ENCODE results near the gene MBOAT1.
"Not testable (repeated sequence)": the region's sequence is repeated elsewhere in the genome, so short reads cannot be mapped to it uniquely, and the experiment has no call there.

The MBOAT1 gene

DNA sequence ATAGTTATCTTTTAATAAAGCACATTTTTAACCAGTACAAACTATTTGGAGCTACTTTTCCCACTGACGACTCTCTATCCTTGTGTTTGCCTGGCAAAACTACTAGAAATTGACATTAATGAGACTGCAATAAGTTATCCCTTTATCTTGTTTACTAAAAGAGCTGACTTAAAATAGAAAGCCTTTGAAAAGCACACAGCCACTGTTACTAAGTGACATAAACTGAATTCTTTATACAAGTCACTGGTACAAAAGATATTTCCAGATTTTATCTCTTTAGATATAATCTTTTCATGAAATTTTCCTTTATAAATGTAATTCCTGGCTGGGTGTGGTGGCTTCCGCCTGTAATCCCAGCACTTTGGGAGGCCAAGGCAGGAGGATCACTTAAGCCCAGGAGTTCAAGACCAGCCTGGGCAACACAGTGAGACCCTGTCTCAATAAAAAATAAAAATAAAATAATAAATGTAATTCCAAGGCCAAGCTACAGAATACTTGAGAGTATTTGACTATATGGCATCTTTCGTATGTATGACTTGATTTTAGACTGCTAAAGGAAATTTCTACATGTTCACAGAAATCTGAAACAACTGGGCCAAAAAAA, 9.5 kb downstream of the MBOAT1 start:
- no peak for DNase-seq (ENCODE audit: low read depth in 2 of 2)

DNA sequence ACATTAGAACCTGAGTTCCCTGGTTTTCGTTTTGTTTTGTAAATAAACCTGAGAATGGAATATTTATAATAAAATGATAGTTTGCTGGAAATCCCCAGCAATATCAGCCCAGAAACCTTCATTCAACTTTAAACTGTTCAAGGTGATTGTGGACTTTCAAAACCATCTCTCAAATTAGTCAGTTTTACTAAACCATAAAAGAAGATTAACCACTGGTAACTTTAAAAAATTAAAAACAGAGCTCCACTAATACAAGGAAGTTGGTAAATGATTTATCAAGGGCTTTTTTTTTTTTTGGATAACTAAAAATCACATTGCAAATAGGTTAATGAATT, 10.0 kb downstream of the MBOAT1 start:
- DNase-seq (ENCODE audit: low read depth in 2 of 2), result no peak

DNA sequence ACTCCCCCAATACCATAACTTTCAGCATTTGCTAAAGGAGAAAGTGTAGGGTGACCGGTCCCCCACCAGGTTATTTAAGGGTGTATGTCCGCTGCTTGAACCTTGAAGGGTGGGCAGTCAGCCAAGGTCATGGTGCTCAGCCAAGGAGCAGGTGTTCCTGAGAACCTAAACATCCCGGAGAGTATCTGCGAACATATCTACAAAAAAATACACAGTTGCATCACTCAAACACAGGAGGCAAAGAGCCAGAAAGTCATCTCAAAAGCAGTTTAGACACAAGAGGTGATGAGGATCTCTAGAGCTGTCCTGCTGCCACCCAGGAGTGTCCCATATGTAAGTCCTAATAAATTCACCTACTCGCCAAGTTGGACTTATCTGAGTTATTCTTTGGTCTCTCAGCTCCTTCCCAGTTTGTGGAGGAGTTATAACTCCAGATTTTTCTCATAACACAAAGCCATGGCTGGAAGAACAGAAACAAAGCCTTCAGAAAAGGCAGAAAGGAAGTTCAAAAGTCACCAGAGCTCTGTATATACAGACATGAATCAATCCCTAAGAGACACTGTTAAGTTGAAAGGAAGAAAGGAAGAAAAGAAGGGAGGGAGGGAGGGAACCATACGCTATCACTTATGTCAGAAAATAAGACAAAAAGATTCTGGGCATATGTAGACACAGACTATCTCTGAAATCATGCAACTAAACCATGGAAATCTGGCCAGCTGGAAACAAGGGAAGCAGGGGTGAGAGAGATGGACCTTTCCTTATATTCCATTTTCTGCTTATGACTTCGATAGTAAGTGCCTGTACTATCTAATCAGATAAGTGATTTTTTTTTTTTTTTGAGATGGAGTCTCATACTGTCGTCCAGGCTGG, 11.3 kb downstream of the MBOAT1 start:
- no peak for DNase-seq (ENCODE audit: low read depth in 2 of 2)

DNA sequence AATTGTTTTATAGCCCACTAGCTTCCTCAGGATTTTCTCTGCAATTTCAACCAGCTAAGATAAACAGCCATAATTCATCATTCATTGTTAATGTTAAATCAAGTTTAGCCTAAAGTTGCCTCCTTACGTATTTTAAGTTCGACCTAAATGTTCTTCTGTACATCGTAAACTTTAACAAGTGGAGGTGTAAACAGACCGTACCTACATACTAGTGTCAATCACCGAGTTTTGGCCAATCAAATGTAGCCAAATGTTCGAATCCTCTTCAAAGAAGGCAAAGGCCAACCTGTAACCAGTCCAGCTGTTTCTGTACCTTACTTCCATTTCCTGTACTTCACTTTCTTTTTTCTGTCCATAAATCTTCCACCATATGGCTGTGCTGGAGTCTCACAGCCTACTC, 13.5 kb downstream of the MBOAT1 start:
- no peak for DNase-seq (ENCODE audit: low read depth in 2 of 2)

DNA sequence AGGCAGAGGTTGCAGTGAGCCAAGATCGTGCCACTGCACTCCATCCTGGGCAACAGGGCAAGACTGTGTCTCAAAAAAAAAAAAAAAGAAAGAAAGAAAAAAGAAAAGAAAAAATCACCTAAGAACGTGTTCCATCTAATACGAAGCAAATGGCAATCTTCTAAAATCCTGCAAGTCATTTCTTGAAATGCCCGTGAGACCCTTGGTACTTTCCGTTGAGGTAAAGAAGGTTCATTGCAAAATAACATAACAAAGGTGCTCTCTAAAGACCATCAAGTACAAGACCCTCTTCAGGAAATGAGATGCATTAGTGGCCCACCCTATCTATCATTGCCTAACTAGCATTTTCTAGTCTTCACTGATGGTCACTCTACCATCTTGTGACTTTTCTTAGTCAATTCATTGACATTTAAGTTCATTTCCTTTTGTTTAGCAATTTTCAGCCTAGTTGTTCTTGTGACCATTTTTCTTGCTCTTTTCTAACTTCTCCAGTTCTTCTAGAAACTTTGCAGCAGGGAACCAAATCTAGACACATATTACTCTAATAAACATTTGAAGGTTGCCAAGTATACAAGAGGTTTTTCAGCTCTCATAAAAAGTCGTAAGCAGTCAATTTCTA, 14.0 kb downstream of the MBOAT1 start:
- no peak for DNase-seq (ENCODE audit: low read depth in 2 of 2)

DNA sequence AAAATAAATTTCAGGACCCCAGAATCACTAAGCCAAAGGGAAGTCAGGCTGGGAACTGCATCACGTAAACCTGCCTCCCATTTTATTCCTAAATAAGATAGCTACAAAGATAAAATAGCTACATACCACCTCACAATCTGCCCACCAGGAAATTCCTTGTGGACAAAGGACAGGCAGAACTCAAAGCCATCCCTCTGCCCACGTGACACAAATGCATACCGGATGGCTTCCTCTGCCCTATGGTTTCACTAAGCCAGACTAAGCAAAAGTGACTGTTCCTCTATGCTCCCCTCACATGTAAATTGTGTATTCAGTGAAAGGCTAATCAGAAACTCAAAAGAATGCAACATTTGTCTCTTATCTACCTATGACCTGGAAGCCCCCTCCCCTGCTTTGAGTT, 15.0 kb downstream of the MBOAT1 start:
- DNase-seq (ENCODE audit: low read depth in 2 of 2), result no peak

DNA sequence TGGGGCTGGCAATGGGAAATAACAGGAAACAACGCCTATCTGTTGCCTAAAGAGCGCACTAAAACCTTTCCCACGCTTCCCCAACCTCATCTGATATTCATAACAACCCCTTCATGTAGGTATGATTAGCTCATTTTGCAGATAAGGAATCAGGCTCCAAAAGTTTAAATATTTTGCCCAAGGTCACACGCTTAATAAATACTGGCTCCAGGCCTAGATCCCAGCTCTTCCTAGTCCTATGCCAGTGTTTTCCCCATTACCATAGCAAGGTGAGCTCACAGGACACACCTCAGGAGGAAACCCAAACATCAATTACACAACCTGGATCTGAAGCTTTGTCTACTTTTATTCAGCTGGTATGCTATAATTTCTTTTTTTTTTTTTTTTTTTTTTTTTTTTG, 19.6 kb downstream of the MBOAT1 start:
- DNase-seq (ENCODE audit: low read depth in 2 of 2), result no peak

DNA sequence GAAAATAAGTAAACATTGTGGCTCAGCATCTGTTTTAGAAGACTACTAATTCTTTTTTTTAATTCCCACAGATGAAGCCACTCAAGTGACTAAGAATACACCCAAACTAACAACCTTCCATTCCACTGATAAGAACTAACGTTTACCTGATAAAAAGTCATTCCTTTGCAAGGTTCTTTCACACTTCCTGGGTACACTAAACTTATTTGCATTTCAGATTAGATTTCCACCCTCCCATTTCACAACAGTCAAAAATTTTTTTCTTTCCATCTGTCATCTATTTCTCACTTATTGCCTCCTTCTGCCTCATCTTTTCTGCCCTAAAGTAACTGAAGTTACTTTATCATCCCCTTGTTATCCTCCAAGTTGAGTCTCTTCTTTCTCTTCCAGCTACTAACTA, 20.3 kb downstream of the MBOAT1 start:
- no peak for DNase-seq (ENCODE audit: low read depth in 2 of 2)

DNA sequence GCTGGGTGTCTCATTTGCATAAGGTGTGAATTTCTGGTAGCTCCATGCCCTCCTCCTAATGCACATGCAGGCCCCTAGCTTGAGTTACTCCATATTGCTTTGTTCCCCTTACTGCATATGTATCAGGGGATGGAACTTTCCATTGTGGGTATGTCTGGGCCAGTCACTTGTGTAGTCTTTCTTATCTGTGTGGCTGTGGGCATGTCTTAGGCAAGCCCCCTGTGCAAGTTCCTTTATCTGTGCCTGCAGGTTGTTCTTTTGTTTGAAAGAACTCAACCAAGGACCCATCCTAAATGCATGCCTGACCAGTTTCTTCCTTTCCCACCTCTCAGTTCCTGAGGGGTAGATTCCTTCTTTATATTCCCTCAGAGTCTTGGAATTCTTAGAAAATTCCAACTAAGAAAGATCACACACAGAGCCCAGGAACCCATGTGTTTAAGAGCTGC, 23.6 kb downstream of the MBOAT1 start:
- no peak for DNase-seq (ENCODE audit: low read depth in 2 of 2)

DNA sequence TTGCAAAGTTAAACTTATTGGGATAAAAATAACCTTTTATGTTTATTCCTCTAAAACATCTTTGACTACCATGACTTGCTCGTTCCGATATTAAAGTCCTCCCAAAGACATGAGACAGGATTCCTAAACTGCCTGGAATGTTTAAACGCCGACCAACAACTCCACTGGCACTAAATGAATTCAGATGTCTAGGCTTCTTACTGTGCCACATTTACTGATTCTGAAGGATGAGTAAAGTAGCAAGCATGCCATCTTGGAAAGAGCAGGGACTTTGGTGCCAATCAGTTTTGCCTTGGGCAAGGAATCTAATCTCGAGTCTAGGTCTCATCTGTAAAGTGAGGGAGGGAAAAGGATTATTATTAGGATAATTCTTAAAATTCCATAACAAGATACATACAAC, 25.3 kb downstream of the MBOAT1 start:
- no peak for DNase-seq (ENCODE audit: low read depth in 2 of 2)

DNA sequence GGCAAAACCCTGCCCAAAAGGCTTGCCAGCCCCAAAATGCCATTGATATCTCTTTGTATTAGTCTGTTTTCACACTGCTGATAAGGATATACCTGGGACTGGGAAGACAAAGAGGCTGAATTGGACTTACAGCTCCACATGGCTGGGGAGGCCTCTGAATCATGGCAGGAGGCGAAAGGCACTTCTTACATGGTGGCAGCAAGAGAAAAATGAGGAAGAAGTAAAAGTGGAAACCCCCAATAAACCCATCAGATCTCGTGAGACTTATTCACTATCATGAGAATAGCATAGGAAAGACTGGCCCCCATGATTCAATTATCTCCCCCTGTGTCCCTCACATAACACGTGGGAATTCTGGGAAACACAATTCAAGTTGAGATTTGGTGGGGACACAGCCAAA, 28.6 kb downstream of the MBOAT1 start:
- DNase-seq (ENCODE audit: low read depth in 2 of 2), result no peak

DNA sequence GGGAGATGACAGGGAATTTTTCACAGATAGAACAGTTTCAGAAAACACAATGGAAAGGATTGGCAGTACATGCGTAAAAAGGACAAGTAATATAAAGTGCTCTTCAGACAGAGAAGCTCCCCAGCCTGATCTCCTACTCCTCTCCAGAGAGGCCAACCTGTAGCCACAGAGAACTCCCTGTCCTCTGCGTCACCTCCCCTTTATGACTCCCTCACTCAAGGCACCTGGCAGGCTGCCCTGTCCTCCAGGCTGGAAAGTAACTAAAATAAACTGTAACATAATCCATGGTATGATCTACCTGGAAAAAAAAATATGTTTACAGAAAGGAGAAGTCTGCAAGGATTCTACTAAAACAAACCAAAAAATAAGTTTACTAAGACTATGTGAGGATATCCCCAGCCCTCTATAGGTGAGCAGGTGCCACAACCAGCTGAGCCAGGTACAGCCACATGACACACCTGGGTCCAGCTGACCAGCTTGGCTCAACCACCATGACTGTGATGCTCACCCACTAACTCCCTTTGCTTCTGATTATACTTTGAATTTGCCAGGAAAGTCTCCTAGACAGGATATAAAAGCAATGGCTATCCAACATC, 29.2 kb downstream of the MBOAT1 start:
- no peak for DNase-seq (ENCODE audit: low read depth in 2 of 2)

DNA sequence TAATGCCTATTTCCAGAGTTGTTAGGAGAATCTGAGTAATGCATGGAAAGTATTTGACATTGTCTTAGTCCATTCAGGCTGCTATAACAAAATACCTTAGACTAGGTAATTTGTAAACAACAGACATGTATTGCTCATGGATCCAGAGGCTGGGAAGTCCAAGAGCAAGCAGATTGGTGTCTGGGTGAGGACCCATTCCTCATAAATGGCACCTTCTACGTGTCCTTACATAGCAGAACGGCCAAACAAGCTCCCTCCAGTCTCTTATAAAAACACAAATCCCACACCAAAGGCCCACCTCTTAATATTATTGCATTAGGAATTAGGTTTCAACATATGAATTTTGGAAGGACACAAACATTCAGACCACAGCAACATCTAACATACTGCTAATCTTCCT, 30.2 kb downstream of the MBOAT1 start:
- no peak for DNase-seq (ENCODE audit: low read depth in 2 of 2)

DNA sequence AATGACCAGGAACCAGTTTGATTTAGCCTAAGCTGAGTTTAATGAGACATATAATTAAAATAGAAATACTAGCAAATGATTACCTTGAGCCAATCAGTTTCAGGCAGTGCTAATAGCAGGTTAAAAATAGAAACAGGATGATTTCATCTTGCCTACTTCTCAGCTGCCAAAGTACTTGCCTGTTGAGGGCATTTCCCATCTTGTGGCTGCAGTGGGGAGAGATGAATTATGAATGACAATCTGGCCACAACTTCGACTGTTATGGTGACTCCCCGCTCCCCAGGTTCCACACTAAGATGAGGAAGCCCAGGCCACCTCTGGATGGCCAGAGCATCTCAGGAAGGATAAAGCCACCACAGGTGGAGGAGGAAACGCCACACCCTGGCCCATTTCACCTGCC, 31.3 kb downstream of the MBOAT1 start:
- no peak for DNase-seq (ENCODE audit: low read depth in 2 of 2)

DNA sequence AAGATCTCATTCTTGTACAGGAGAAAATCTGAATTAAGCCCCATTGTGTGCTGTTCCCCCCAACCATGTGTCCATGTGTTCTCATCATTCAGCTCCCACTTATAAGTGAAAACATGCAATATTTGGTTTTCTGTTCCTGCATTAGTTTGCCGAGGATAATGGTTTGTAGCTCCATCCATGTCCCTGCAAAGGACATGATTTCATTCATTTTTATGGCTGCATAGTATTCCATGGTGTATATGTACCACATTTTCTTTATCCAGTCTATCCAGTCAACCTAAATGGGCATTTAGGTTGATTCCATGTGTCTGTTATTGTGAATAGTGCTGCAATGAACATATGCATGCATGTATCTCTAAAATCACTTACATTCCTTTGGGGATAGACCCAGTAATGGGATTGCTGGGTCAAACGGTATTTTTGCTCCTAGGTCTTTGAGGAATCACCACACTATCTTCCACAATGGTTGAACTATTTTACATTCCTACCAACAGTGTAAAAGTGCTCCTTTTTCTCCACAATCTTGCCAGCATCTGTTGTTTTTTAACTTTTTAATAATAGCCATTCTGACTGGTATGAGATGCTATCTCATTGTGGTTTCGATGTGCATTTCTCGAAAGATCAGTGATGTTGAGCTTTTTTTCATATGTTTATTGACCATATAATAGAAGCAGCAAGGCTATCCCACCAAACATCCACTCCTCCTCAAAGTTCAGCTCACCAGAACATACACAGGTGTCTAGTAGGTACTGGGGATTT, 32.8 kb downstream of the MBOAT1 start:
- DNase-seq (ENCODE audit: low read depth in 2 of 2), result not testable (repeated sequence)

DNA sequence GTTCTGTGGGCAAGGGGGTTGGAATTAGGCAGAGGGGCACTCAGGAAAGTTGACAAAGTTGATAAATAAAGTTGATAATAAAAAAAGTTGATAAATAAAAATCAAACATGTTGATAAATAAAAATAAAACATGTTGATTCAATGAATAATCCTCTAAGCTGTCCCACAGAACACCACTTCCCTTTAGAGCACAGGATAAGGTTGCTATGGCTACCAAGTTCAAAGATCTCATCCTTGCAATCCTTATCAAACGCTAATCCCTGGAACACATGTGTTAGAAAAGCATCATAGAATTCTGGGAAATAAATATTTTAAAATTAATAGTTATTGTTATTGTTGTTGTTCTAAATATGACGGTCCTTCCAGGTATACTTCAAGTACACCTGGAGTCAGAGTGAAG, 33.9 kb downstream of the MBOAT1 start:
- no peak for DNase-seq (ENCODE audit: low read depth in 2 of 2)

DNA sequence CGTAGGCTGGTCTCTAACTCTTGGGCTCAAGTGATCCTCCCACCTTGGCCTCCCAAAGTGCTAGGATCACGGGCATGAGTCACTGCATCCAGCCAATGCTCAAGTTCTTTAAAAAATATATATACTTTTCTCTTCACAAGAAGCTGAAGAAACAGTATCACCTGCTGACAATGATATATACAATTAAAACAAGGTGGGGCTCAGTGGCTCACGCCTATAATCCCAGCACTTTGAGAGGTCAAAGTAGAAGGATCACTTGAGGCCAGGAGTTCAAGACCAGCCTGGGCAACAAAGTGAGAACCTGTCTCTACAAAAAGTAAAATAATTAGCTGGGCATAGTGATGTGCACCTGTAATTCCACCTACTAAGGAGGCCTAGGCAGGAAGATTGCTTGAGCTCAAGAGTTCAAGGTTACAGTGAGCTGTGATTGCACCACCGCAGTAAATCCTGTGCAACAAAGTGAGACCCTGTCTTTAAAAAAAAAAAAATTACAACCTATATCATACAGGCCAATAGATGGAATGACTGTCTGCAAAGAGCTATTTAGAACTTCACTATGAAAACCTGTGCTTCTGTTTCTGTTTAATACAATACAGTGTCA, 36.4 kb downstream of the MBOAT1 start:
- no peak for DNase-seq (ENCODE audit: low read depth in 2 of 2)

DNA sequence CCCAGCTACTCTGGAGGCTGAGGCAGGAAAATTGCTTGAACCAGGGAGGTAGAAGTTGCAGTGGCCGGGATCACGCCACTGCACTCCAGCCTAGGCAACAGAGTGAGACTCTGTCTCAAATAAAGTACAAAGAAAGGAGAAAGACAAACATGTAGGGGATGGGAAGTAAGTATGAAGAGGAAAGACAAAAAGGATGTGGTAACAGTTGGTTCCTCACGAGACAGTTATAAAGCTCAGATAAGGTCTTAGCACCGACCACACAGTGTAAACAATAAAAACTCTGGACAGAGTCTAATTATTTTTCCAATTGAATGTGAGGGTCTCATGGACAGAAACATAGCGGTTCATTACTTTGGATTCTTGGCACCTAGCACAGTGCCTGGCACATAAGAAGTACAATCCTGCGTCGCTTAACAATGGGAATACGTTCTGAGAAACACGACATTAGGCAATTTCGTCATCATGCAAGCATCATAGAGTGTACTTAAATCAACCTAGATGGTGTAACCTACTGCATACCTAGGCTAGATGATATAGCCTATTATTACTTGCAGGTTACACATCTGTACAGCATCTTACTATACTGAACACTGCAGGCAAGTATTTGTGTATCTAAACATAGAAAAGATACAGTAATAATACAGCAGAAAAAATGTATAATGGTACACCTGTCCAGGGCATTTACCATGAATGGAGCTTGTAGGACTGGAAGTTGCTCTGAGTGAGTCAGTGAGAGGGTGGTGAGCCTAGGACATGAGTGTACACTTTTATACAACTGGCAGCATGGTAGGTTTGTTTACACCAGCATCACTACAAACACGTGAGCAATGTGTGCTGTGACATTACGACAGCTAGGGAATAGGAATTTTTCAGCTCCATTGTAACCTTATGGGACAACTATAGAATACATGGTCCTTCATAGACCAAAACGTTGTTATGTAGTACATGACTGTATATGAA, 38.2 kb downstream of the MBOAT1 start:
- DNase-seq (ENCODE audit: low read depth in 2 of 2), result no peak

DNA sequence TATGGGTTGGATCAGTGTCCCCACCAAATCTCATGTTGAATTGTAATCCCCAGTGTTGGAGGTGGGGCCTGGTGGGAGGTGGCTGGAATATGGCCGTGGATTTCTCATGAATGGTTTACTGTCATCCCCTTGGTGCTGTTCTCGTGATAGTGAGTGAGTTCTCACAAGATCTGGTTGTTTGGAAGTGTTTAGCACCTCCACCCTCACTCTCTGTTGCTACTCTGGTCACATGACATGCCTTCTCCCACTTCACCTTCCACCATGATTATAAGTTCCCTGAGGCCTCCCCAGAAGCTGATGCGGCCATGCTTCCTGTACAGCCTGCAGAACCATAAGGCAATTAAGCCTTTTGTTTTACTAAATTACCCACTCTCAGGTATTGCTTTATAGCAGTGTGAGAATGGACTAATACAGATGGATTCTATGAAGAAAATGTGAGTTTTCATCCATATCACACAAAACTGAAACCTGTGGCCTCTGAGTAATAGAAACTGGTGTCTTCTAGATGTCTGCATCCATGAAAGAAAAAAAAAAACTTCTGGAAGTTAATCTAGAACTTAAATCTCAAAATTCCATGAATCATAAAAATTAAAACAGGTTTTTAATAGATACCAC, 39.3 kb downstream of the MBOAT1 start:
- DNase-seq (ENCODE audit: low read depth in 2 of 2), result no peak

Measured in stimulated activated CD8-positive, alpha-beta memory T cell treated with anti-CD3 and anti-CD28 coated beads, Interleukin-15, amount 100 ng/mL, for 48 hours (primary cell).